ENCODE results near the gene GHRH. TPM values are rescaled to one million over a fixed set of nuclear protein-coding genes. Genes with fewer than 3 reads are reported as not detected.

Gene GHRH
- total RNA-seq, 3 donors from 2014 or later (not counting 1 experiment from before 2014, with no cell fraction given), result not detected

Other genes with a start within 250 kb of the GHRH start
- gene RBL1, start 165.8 kb downstream of the GHRH start, total RNA-seq, result 10 to 100 TPM; 21.0 to 28.4 (median 22.2) TPM
- 100 to 1,000 TPM; 124 to 136 (median 125) TPM for gene RPN2, start 82.5 kb downstream of the GHRH start, total RNA-seq
- gene MROH8, start 82.3 kb downstream of the GHRH start, total RNA-seq, result 1 to 10 TPM; 1.7 to 3.2 (median 2.3) TPM
- 1 to 10 TPM; 5.1 to 7.9 (median 6.4) TPM for gene MANBAL, start 27.8 kb upstream of the GHRH start, total RNA-seq
- 10 to 100 TPM in 2 of 3 donors, 1 to 10 TPM in 1; 2.3 to 15.6 (median 10.5) TPM for gene SRC, start 84.3 kb upstream of the GHRH start, total RNA-seq

Data from natural killer cell (primary cell).